ENCODE measurements around the gene HSPA12A.
"Not testable (repeated sequence)": the region's sequence is repeated elsewhere in the genome, so short reads cannot be mapped to it uniquely, and the experiment has no call there.

The HSPA12A gene

GRCh38 chr10:116713846-116714245 lies 28.5 kb downstream of the HSPA12A start:
- TF ChIP-seq SUZ12 (IDR thresholded peaks at IDR 0.05; ENCODE audit: extremely low read depth, insufficient read depth, insufficient read length) (no peak), ZNF274 (IDR thresholded peaks at IDR 0.05; ENCODE audit: low read depth, low read length) (no peak), YY1 (IDR thresholded peaks at IDR 0.05; ENCODE audit: insufficient read depth, insufficient read length) (no peak)
- H3K36me3 ChIP-seq (ENCODE audit: insufficient read depth, insufficient read length, low read length) = no peaks in the 10 kb centered on the region
- H3K4me3 ChIP-seq (ENCODE audit: insufficient read length, low read depth) = no peak overlapping the region
- H3K9ac ChIP-seq (ENCODE audit: insufficient read length, low read depth) = no peak overlapping the region
- no peak for DNase-seq (ENCODE audit: low read depth, low spot score)
- H3K4me1 ChIP-seq (ENCODE audit: insufficient read depth, insufficient read length) = no peaks in the 10 kb centered on the region
- no peaks in the 10 kb centered on the region for H3K27me3 ChIP-seq (ENCODE audit: insufficient read depth, insufficient read length)
- no peaks in the 10 kb centered on the region for H3K9me3 ChIP-seq (ENCODE audit: insufficient read depth, low read length)

GRCh38 chr10:116712989-116713543 lies 29.3 kb downstream of the HSPA12A start:
- H3K4me1 ChIP-seq (ENCODE audit: insufficient read depth, insufficient read length) = no peaks in the 10 kb centered on the region
- no peaks in the 10 kb centered on the region for H3K9me3 ChIP-seq (ENCODE audit: insufficient read depth, low read length)
- H3K4me3 ChIP-seq (ENCODE audit: insufficient read length, low read depth) = no peak overlapping the region
- H3K9ac ChIP-seq (ENCODE audit: insufficient read length, low read depth) = no peak overlapping the region
- H3K27me3 ChIP-seq (ENCODE audit: insufficient read depth, insufficient read length) = no peaks in the 10 kb centered on the region
- TF ChIP-seq YY1 (IDR thresholded peaks at IDR 0.05; ENCODE audit: insufficient read depth, insufficient read length) = no peak
- TF ChIP-seq ZNF274 (IDR thresholded peaks at IDR 0.05; ENCODE audit: low read depth, low read length) = no peak
- no peak for TF ChIP-seq SUZ12 (IDR thresholded peaks at IDR 0.05; ENCODE audit: extremely low read depth, insufficient read depth, insufficient read length)
- no peaks in the 10 kb centered on the region for H3K36me3 ChIP-seq (ENCODE audit: insufficient read depth, insufficient read length, low read length)
- no peak for DNase-seq (ENCODE audit: low read depth, low spot score)

- no peaks in the 10 kb centered on the region for H3K27me3 ChIP-seq (ENCODE audit: insufficient read depth, insufficient read length)
- no peaks in the 10 kb centered on the region for H3K36me3 ChIP-seq (ENCODE audit: insufficient read depth, insufficient read length, low read length)
- TF ChIP-seq SUZ12 (IDR thresholded peaks at IDR 0.05; ENCODE audit: extremely low read depth, insufficient read depth, insufficient read length) = no peak
- TF ChIP-seq ZNF274 (IDR thresholded peaks at IDR 0.05; ENCODE audit: low read depth, low read length) = no peak
- DNase-seq (ENCODE audit: low read depth, low spot score) = no peak
- H3K4me3 ChIP-seq (ENCODE audit: insufficient read length, low read depth) = no peak overlapping the region
- H3K4me1 ChIP-seq (ENCODE audit: insufficient read depth, insufficient read length) = no peaks in the 10 kb centered on the region
- H3K9me3 ChIP-seq (ENCODE audit: insufficient read depth, low read length) = no peaks in the 10 kb centered on the region
- no peak overlapping the region for H3K9ac ChIP-seq (ENCODE audit: insufficient read length, low read depth)
Observed at GRCh38 chr10:116712519-116712918, 29.8 kb downstream of the HSPA12A start.

GRCh38 chr10:116711803-116712202 lies 30.6 kb downstream of the HSPA12A start:
- H3K9me3 ChIP-seq (ENCODE audit: insufficient read depth, low read length); H3K36me3 ChIP-seq (ENCODE audit: insufficient read depth, insufficient read length, low read length); H3K4me3 ChIP-seq (ENCODE audit: insufficient read length, low read depth); H3K4me1 ChIP-seq (ENCODE audit: insufficient read depth, insufficient read length); DNase-seq (ENCODE audit: low read depth, low spot score); H3K9ac ChIP-seq (ENCODE audit: insufficient read length, low read depth); H3K27me3 ChIP-seq (ENCODE audit: insufficient read depth, insufficient read length): not testable (repeated sequence)

- Histone ChIP-seq H3K27me3 (ENCODE audit: insufficient read depth, insufficient read length) (no peaks in the 10 kb centered on the region), H3K9me3 (ENCODE audit: insufficient read depth, low read length) (no peaks in the 10 kb centered on the region), H3K4me1 (ENCODE audit: insufficient read depth, insufficient read length) (no peaks in the 10 kb centered on the region), H3K4me3 (ENCODE audit: insufficient read length, low read depth) (no peak overlapping the region), H3K9ac (ENCODE audit: insufficient read length, low read depth) (no peak overlapping the region), H3K36me3 (ENCODE audit: insufficient read depth, insufficient read length, low read length) (no peaks in the 10 kb centered on the region)
- DNase-seq (ENCODE audit: low read depth, low spot score) = no peak
- no peak for TF ChIP-seq YY1 (IDR thresholded peaks at IDR 0.05; ENCODE audit: insufficient read depth, insufficient read length)
- no peak for TF ChIP-seq SUZ12 (IDR thresholded peaks at IDR 0.05; ENCODE audit: extremely low read depth, insufficient read depth, insufficient read length)
- no peak for TF ChIP-seq ZNF274 (IDR thresholded peaks at IDR 0.05; ENCODE audit: low read depth, low read length)
Observed at GRCh38 chr10:116710076-116710475, 32.3 kb downstream of the HSPA12A start.

GRCh38 chr10:116708877-116709276 lies 33.5 kb downstream of the HSPA12A start:
- no peaks in the 10 kb centered on the region for H3K4me1 ChIP-seq (ENCODE audit: insufficient read depth, insufficient read length)
- no peak overlapping the region for H3K4me3 ChIP-seq (ENCODE audit: insufficient read length, low read depth)
- H3K36me3 ChIP-seq (ENCODE audit: insufficient read depth, insufficient read length, low read length) = peaks cover 2% of the 10 kb centered on the region
- H3K9ac ChIP-seq (ENCODE audit: insufficient read length, low read depth) = no peak overlapping the region
- no peaks in the 10 kb centered on the region for H3K9me3 ChIP-seq (ENCODE audit: insufficient read depth, low read length)
- DNase-seq (ENCODE audit: low read depth, low spot score) = no peak
- H3K27me3 ChIP-seq (ENCODE audit: insufficient read depth, insufficient read length) = no peaks in the 10 kb centered on the region
- no peak for TF ChIP-seq SUZ12 (IDR thresholded peaks at IDR 0.05; ENCODE audit: extremely low read depth, insufficient read depth, insufficient read length)
- TF ChIP-seq YY1 (IDR thresholded peaks at IDR 0.05; ENCODE audit: insufficient read depth, insufficient read length) = no peak
- TF ChIP-seq ZNF274 (IDR thresholded peaks at IDR 0.05; ENCODE audit: low read depth, low read length) = no peak

- no peaks in the 10 kb centered on the region for H3K27me3 ChIP-seq (ENCODE audit: insufficient read depth, insufficient read length)
- H3K36me3 ChIP-seq (ENCODE audit: insufficient read depth, insufficient read length, low read length) = peaks cover 2% of the 10 kb centered on the region
- no peaks in the 10 kb centered on the region for H3K4me1 ChIP-seq (ENCODE audit: insufficient read depth, insufficient read length)
- no peak overlapping the region for H3K4me3 ChIP-seq (ENCODE audit: insufficient read length, low read depth)
- no peak for TF ChIP-seq ZNF274 (IDR thresholded peaks at IDR 0.05; ENCODE audit: low read depth, low read length)
- no peak for TF ChIP-seq SUZ12 (IDR thresholded peaks at IDR 0.05; ENCODE audit: extremely low read depth, insufficient read depth, insufficient read length)
- no peak for TF ChIP-seq YY1 (IDR thresholded peaks at IDR 0.05; ENCODE audit: insufficient read depth, insufficient read length)
- no peak overlapping the region for H3K9ac ChIP-seq (ENCODE audit: insufficient read length, low read depth)
- no peaks in the 10 kb centered on the region for H3K9me3 ChIP-seq (ENCODE audit: insufficient read depth, low read length)
- DNase-seq (ENCODE audit: low read depth, low spot score) = no peak
Observed at GRCh38 chr10:116708391-116708821, 34.0 kb downstream of the HSPA12A start.

- no peak for TF ChIP-seq SUZ12 (IDR thresholded peaks at IDR 0.05; ENCODE audit: extremely low read depth, insufficient read depth, insufficient read length)
- TF ChIP-seq YY1 (IDR thresholded peaks at IDR 0.05; ENCODE audit: insufficient read depth, insufficient read length) = no peak
- TF ChIP-seq ZNF274 (IDR thresholded peaks at IDR 0.05; ENCODE audit: low read depth, low read length) = no peak
- H3K9me3 ChIP-seq (ENCODE audit: insufficient read depth, low read length) = no peaks in the 10 kb centered on the region
- no peak overlapping the region for H3K9ac ChIP-seq (ENCODE audit: insufficient read length, low read depth)
- H3K4me3 ChIP-seq (ENCODE audit: insufficient read length, low read depth) = no peak overlapping the region
- no peak for DNase-seq (ENCODE audit: low read depth, low spot score)
- peaks cover 2% of the 10 kb centered on the region for H3K36me3 ChIP-seq (ENCODE audit: insufficient read depth, insufficient read length, low read length)
- no peaks in the 10 kb centered on the region for H3K27me3 ChIP-seq (ENCODE audit: insufficient read depth, insufficient read length)
- H3K4me1 ChIP-seq (ENCODE audit: insufficient read depth, insufficient read length) = no peaks in the 10 kb centered on the region
Observed at GRCh38 chr10:116707981-116708380, 34.4 kb downstream of the HSPA12A start.

Measured in NT2/D1 (cell line).